Neural progenitor cell (in vitro differentiated cells): Measurements from ENCODE around the gene RIC8B. TPM values are rescaled to one million over a fixed set of nuclear protein-coding genes. Genes with fewer than 3 reads are reported as not detected.

ENCODE experiments used
- DNase-seq: peaks from one replicate; pipeline ENCODE4 v3.0.0-alpha.2; 2016; ENCODE audit warnings: low spot score
- H2AFZ ChIP-seq: fragments of 200-600 bp; sonication (generic); replicated peaks from 2 replicates; pipeline ENCODE4 v1.6.1; 2016; ENCODE audit warnings: antibody characterized with exemption
- H3F3A ChIP-seq: fragments of 200-600 bp; sonication (generic); 2 replicates; pipeline ENCODE4 v1.6.1; 2016; ENCODE audit warnings: antibody characterized with exemption, low read depth
- H3K27ac ChIP-seq: fragments of 200-600 bp; sonication (generic); 2 replicates; pipeline ENCODE4 v1.5.1; 2016; ENCODE audit warnings: mild to moderate bottlenecking
- H3K27me3 ChIP-seq: fragments of 200-600 bp; sonication (generic); 2 replicates; pipeline ENCODE4 v1.6.1; 2016; ENCODE audit warnings: mild to moderate bottlenecking, moderate library complexity
- H3K36me3 ChIP-seq: fragments of 200-600 bp; sonication (generic); 2 replicates; pipeline ENCODE4 v1.5.1; 2016
- H3K4me1 ChIP-seq: fragments of 200-600 bp; sonication (generic); 2 replicates; pipeline ENCODE4 v1.6.1; 2016; ENCODE audit warnings: mixed run types
- H3K4me2 ChIP-seq: fragments of 200-600 bp; sonication (generic); 2 replicates; pipeline ENCODE4 v1.6.1; 2016
- H3K4me3 ChIP-seq: fragments of 200-600 bp; sonication (generic); 2 replicates; pipeline ENCODE4 v1.5.1; 2016
- H3K79me2 ChIP-seq: fragments of 200-600 bp; sonication (generic); 2 replicates; pipeline ENCODE4 v1.6.1; 2016; ENCODE audit warnings: low read depth
- H3K9ac ChIP-seq: fragments of 200-600 bp; sonication (generic); 2 replicates; pipeline ENCODE4 v1.6.1; 2016
- H3K9me3 ChIP-seq: fragments of 200-600 bp; sonication (generic); 2 replicates; pipeline ENCODE4 v1.5.1; 2016; ENCODE audit warnings: low read depth
- H4K20me1 ChIP-seq: fragments of 200-600 bp; sonication (generic); 2 replicates; pipeline ENCODE4 v1.6.1; 2016; ENCODE audit warnings: low read depth
- H3K27ac Mint-ChIP-seq: 3 replicates; pipeline ENCODE4 v1.8.0; 2021; ENCODE audit warnings: mixed read lengths
- H3K27me3 Mint-ChIP-seq: 2 replicates; pipeline ENCODE4 v1.8.0; 2022; ENCODE audit warnings: low read depth, mild to moderate bottlenecking, inconsistent platforms, moderate library complexity, mixed read lengths; ENCODE audit not compliant: insufficient read depth
- H3K36me3 Mint-ChIP-seq: 3 replicates; pipeline ENCODE4 v1.8.0; 2021; ENCODE audit warnings: mixed read lengths
- H3K4me1 Mint-ChIP-seq: 3 replicates; pipeline ENCODE4 v1.8.0; 2021; ENCODE audit warnings: mixed read lengths
- H3K4me3 Mint-ChIP-seq: 3 replicates; pipeline ENCODE4 v1.8.0; 2021; ENCODE audit warnings: mild to moderate bottlenecking, moderate library complexity, mixed read lengths
- H3K9me3 Mint-ChIP-seq: 3 replicates; pipeline ENCODE4 v1.8.0; 2020; ENCODE audit warnings: mixed read lengths
- EZH2 ChIP-seq: fragments of 200-600 bp; sonication (generic); IDR thresholded peaks from 2 replicates; pipeline ENCODE4 v1.6.1; 2017; ENCODE audit warnings: antibody characterized with exemption, mild to moderate bottlenecking, moderate library complexity
- EZH2phosphoT487 ChIP-seq: fragments of 200-600 bp; sonication (generic); IDR thresholded peaks from 2 replicates; pipeline ENCODE4 v1.6.1; 2017; ENCODE audit warnings: antibody characterized with exemption
- total RNA-seq: library from RNA; depleted of rRNA; stranded (reverse); fragments of >200 nt; gene quantifications from 2 replicates; pipeline ENCODE4 v1.2.3, GENCODE V29; 2015; ENCODE audit warnings: low replicate concordance
- TF ChIP-seq, protein P1 (sequence below): fragments of 200-600 bp; sonication (generic); IDR thresholded peaks from 2 replicates; pipeline ENCODE4 v1.5.1; 2017; ENCODE audit warnings: antibody characterized with exemption, mild to moderate bottlenecking

The RIC8B gene
- total RNA-seq, 1 donor from 2014 or later, result 33.2 TPM

DNA sequence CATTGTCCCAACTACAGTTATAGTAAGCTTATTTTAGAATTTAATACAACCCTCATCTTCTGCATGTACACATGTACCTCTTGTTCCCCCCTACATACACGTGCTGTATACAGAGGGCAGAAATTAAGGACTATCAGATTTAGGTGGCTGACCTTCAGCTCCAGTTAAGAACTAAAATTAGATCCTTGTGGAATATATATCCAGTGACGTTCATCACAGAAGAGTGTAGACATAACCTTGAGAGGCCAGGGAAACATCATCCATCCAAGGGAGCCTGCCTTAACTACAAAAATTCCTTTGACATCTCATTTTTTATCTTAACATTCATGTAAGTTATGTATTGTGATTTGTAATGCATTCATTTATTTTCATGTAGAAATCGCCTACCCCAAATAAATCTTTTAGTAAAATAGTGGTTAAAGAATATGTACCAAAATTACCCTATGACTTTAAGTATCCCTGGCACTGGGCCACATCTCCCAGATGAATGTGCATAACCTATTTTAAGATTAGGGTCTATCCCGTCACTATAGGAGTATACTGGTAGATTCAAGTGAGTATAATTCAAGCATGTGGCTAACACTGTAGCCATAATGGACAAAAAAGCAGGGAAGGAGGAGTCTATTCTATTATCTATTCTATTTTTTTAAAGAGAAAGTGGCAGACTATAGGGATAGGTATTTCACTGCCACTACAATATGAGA lies 27.5 kb downstream of the RIC8B start:
- Histone ChIP-seq H3K4me3 (no peak overlapping the region), H3F3A (no peaks in the 10 kb centered on the region), H3K36me3 (no peaks in the 10 kb centered on the region), H2AFZ (no peak overlapping the region), H3K27ac (no peak overlapping the region), H3K79me2 (no peaks in the 10 kb centered on the region), H3K9ac (no peak overlapping the region), H3K9me3 (no peaks in the 10 kb centered on the region), H3K27me3 (no peaks in the 10 kb centered on the region), H4K20me1 (no peaks in the 10 kb centered on the region), H3K4me2 (no peak overlapping the region), H3K4me1 (no peaks in the 10 kb centered on the region)
- Mint-ChIP-seq H3K9me3 (no peaks in the 10 kb centered on the region), H3K36me3 (peaks cover 31% of the 10 kb centered on the region), H3K27ac (no peak overlapping the region), H3K27me3 (peaks cover 2% of the 10 kb centered on the region), H3K4me1 (peaks cover 3% of the 10 kb centered on the region), H3K4me3 (no peak overlapping the region)
- DNase-seq, result no peak
- TF ChIP-seq EZH2phosphoT487 (no peak), EZH2 (no peak)
- TF ChIP-seq, protein P1, sequence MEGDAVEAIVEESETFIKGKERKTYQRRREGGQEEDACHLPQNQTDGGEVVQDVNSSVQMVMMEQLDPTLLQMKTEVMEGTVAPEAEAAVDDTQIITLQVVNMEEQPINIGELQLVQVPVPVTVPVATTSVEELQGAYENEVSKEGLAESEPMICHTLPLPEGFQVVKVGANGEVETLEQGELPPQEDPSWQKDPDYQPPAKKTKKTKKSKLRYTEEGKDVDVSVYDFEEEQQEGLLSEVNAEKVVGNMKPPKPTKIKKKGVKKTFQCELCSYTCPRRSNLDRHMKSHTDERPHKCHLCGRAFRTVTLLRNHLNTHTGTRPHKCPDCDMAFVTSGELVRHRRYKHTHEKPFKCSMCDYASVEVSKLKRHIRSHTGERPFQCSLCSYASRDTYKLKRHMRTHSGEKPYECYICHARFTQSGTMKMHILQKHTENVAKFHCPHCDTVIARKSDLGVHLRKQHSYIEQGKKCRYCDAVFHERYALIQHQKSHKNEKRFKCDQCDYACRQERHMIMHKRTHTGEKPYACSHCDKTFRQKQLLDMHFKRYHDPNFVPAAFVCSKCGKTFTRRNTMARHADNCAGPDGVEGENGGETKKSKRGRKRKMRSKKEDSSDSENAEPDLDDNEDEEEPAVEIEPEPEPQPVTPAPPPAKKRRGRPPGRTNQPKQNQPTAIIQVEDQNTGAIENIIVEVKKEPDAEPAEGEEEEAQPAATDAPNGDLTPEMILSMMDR, result no peak

- H3K9ac ChIP-seq, result no peak overlapping the region
- Mint-ChIP-seq H3K4me3 (no peak overlapping the region), H3K9me3 (no peaks in the 10 kb centered on the region), H3K4me1 (peaks cover 3% of the 10 kb centered on the region), H3K27ac (no peak overlapping the region), H3K36me3 (peaks cover 31% of the 10 kb centered on the region), H3K27me3 (peaks cover 2% of the 10 kb centered on the region)
- H4K20me1 ChIP-seq, result no peaks in the 10 kb centered on the region
- no peak for DNase-seq
- H3K4me2 ChIP-seq, result no peak overlapping the region
- TF ChIP-seq, protein P1, result no peak
- TF ChIP-seq EZH2 (no peak), EZH2phosphoT487 (no peak)
- H2AFZ ChIP-seq, result no peak overlapping the region
- no peak overlapping the region for H3K4me3 ChIP-seq
- no peaks in the 10 kb centered on the region for H3K27me3 ChIP-seq
- no peaks in the 10 kb centered on the region for H3F3A ChIP-seq
- H3K4me1 ChIP-seq, result no peaks in the 10 kb centered on the region
- no peaks in the 10 kb centered on the region for H3K36me3 ChIP-seq
- no peaks in the 10 kb centered on the region for H3K79me2 ChIP-seq
- H3K27ac ChIP-seq, result no peak overlapping the region
- no peaks in the 10 kb centered on the region for H3K9me3 ChIP-seq
Measured at GRCh38 chr12:106804668-106805067, 30.2 kb downstream of the RIC8B start.

- peaks cover 14% of the 10 kb centered on the region for H3K36me3 ChIP-seq
- no peaks in the 10 kb centered on the region for H3K4me1 ChIP-seq
- H3K27ac ChIP-seq, result no peak overlapping the region
- DNase-seq, result no peak
- H3K27ac Mint-ChIP-seq, result no peak overlapping the region
- peaks cover 10% of the 10 kb centered on the region for H3K4me1 Mint-ChIP-seq
- no peaks in the 10 kb centered on the region for H3K9me3 ChIP-seq
- peaks cover 8% of the 10 kb centered on the region for H3K79me2 ChIP-seq
- no peak overlapping the region for H3K4me3 ChIP-seq
- no peaks in the 10 kb centered on the region for H3K27me3 Mint-ChIP-seq
- no peak overlapping the region for H3K4me2 ChIP-seq
- H3F3A ChIP-seq, result no peaks in the 10 kb centered on the region
- no peak overlapping the region for H3K9ac ChIP-seq
- peaks cover 38% of the 10 kb centered on the region for H3K36me3 Mint-ChIP-seq
- H2AFZ ChIP-seq, result no peak overlapping the region
- TF ChIP-seq EZH2phosphoT487 (no peak), EZH2 (no peak)
- TF ChIP-seq, protein P1, result no peak
- H3K27me3 ChIP-seq, result no peaks in the 10 kb centered on the region
- H3K9me3 Mint-ChIP-seq, result no peaks in the 10 kb centered on the region
- H3K4me3 Mint-ChIP-seq, result no peak overlapping the region
- H4K20me1 ChIP-seq, result peaks cover 4% of the 10 kb centered on the region
Measured at GRCh38 chr12:106814714-106815113, 40.2 kb downstream of the RIC8B start.
